ENCODE data around the gene LRFN4. TPM values are rescaled to one million over a fixed set of nuclear protein-coding genes. Genes with fewer than 3 reads are reported as not detected.

LRFN4 gene
- total and polyA plus RNA-seq, 2 of the 13 experiments (the other 11 are each of a cell fraction or from before 2014, with no cell fraction given) = 1.3 to 6.8 TPM

DNA sequence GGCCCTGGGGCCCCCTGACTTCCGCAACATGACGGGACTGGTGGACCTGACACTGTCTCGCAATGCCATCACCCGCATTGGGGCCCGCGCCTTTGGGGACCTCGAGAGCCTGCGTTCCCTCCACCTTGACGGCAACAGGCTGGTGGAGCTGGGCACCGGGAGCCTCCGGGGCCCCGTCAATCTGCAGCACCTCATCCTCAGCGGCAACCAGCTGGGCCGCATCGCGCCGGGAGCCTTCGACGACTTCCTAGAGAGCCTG is 992 bp downstream of the LRFN4 start:
- no peaks in the 10 kb centered on the region for H3K9me3 ChIP-seq (ENCODE audit: low read length)
- intact Hi-C loops (cut with micrococcal nuclease; ENCODE audit: unreplicated experiment) (no loop called here), in situ Hi-C loops (cut with HindIII; ENCODE audit: extremely low pct_ligation_motif_present, low pct_unique_long_range_greater_than_20kb) (no loop called here)
- no peak overlapping the region for H3K4me3 ChIP-seq (replicated peaks in 1 of 3; ENCODE audit: insufficient read depth in 1 of 3, low read depth in 2 of 3, low read length in 3 of 3)
- no peak overlapping the region for H3K9ac ChIP-seq (ENCODE audit: insufficient read depth, low read depth, low read length)
- no peaks in the 10 kb centered on the region for H3K79me2 ChIP-seq (ENCODE audit: insufficient read depth, low read length)
- peak; percentile 22 for TF ChIP-seq AGO1 (IDR thresholded peaks at IDR 0.05; ENCODE audit: low read depth, low read length, poor library complexity, severe bottlenecking)
- TF ChIP-seq AGO2 (optimal IDR thresholded peaks at IDR 0.05; ENCODE audit: low read depth, low read length) = peak; percentile 66
- TF ChIP-seq, protein P1, sequence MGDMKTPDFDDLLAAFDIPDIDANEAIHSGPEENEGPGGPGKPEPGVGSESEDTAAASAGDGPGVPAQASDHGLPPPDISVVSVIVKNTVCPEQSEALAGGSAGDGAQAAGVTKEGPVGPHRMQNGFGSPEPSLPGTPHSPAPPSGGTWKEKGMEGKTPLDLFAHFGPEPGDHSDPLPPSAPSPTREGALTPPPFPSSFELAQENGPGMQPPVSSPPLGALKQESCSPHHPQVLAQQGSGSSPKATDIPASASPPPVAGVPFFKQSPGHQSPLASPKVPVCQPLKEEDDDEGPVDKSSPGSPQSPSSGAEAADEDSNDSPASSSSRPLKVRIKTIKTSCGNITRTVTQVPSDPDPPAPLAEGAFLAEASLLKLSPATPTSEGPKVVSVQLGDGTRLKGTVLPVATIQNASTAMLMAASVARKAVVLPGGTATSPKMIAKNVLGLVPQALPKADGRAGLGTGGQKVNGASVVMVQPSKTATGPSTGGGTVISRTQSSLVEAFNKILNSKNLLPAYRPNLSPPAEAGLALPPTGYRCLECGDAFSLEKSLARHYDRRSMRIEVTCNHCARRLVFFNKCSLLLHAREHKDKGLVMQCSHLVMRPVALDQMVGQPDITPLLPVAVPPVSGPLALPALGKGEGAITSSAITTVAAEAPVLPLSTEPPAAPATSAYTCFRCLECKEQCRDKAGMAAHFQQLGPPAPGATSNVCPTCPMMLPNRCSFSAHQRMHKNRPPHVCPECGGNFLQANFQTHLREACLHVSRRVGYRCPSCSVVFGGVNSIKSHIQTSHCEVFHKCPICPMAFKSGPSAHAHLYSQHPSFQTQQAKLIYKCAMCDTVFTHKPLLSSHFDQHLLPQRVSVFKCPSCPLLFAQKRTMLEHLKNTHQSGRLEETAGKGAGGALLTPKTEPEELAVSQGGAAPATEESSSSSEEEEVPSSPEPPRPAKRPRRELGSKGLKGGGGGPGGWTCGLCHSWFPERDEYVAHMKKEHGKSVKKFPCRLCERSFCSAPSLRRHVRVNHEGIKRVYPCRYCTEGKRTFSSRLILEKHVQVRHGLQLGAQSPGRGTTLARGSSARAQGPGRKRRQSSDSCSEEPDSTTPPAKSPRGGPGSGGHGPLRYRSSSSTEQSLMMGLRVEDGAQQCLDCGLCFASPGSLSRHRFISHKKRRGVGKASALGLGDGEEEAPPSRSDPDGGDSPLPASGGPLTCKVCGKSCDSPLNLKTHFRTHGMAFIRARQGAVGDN (CRISPR knock-in tag; IDR thresholded peaks at IDR 0.05) = peak; percentile 21; the same call in 1 of the 2 replicates
- TF ChIP-seq ZNF232 (CRISPR knock-in tag; IDR thresholded peaks at IDR 0.05; ENCODE audit: borderline replicate concordance) = no peak
- TF ChIP-seq TAF15 (IDR thresholded peaks at IDR 0.05; ENCODE audit: low read depth, low read length, poor library complexity, severe bottlenecking) = no peak
- 0 out of 2 replicates have a peak, but pooled peaks have one; percentile 30 for TF ChIP-seq ZFP91 (CRISPR knock-in tag; IDR thresholded peaks at IDR 0.05; ENCODE audit: borderline replicate concordance)
- no peak for TF ChIP-seq TOPORS (CRISPR knock-in tag; IDR thresholded peaks at IDR 0.05)
- TF ChIP-seq HMGA1 (CRISPR knock-in tag; conservative IDR thresholded peaks at IDR 0.05) = no peak
- no TSS peak for BruUV-seq (replicated peaks)
- H2AFZ ChIP-seq (ENCODE audit: low read length) = no peak overlapping the region
- peak overlapping the region; percentile 22 for H3K27ac ChIP-seq (ENCODE audit: extremely low read length, insufficient read depth, low read length)
- POLR2A ChIA-PET = interaction anchor here (1.4 kb wide), 1 partner anchor 14 kb away, joined by 3 read pairs; the partner anchor contains the start of gene RCE1
- no peak for ATAC-seq
- no peak overlapping the region for H3K4me2 ChIP-seq (ENCODE audit: low read depth, low read length)
- DNase-seq (ENCODE audit: low spot score) = no peak
- no peak for FAIRE-seq
- no peaks in the 10 kb centered on the region for H3K27me3 ChIP-seq (ENCODE audit: control insufficient read depth in 1 of 2, insufficient read depth in 2 of 2, low read length in 2 of 2)
- H3K4me1 ChIP-seq (ENCODE audit: insufficient read depth, low read length) = peaks cover 11% of the 10 kb centered on the region
- no peaks in the 10 kb centered on the region for H4K20me1 ChIP-seq (ENCODE audit: insufficient read depth, low read length)
- WGBS (ENCODE audit: low lambda C conversion rate) = 91% methylated on average over 4 of the region's 19 CpGs
- peaks cover 7 to 10% of the 10 kb centered on the region in 2 experiments; a peak in 3 of 5 replicates for H3K36me3 ChIP-seq (replicated peaks in 1 of 2; ENCODE audit: control insufficient read depth in 1 of 2, insufficient read depth in 2 of 2, low read length in 2 of 2)
- CTCF ChIA-PET (ENCODE audit: low intra/inter-chr PET ratio, low total read pairs) = no interaction called here
